H1 (cell line): ENCODE results near the gene CDC42EP3. TPM values are rescaled to one million over a fixed set of nuclear protein-coding genes. Genes with fewer than 3 reads are reported as not detected.

ENCODE experiments used
- BCL11A ChIP-seq, 2 experiments: IDR thresholded peaks; one replicate each; pipeline ENCODE4 v1.6.1; 2011; ENCODE audit warnings: low read depth in 2 of 2, low read length in 2 of 2, mild to moderate bottlenecking in 2 of 2
- CBX8 ChIP-seq: fragments of 300-800, 300-1000 bp; sonication (generic); IDR thresholded peaks from 2 replicates; pipeline ENCODE4 v1.7.1; 2016; ENCODE audit warnings: low read depth, low read length, borderline replicate concordance
- NRF1 ChIP-seq: IDR thresholded peaks from 2 replicates; pipeline ENCODE4 v1.6.1; 2011; ENCODE audit warnings: mild to moderate bottlenecking, low read depth, low read length, improper control_type of control experiment
- RBBP5 ChIP-seq: IDR thresholded peaks from 2 replicates; pipeline ENCODE4 v1.7.1; 2012; ENCODE audit warnings: low read depth, mild to moderate bottlenecking, inconsistent platforms, low read length, moderate library complexity, borderline replicate concordance
- RFX5 ChIP-seq: IDR thresholded peaks from 2 replicates; pipeline ENCODE4 v1.6.1; 2011; ENCODE audit warnings: low read depth, low read length, improper control_type of control experiment, borderline replicate concordance
- RNF2 ChIP-seq: fragments of 200-900, 300-1000 bp; sonication (generic); IDR thresholded peaks from 2 replicates; pipeline ENCODE4 v1.7.1; 2016; ENCODE audit warnings: borderline replicate concordance, low read depth, mild to moderate bottlenecking, antibody characterized with exemption, low read length; ENCODE audit not compliant: poor library complexity, severe bottlenecking; ENCODE audit errors: missing control alignments
- SIX5 ChIP-seq: IDR thresholded peaks from 2 replicates; pipeline ENCODE4 v1.6.1; 2011; ENCODE audit warnings: mild to moderate bottlenecking, low read depth, low read length
- SP4 ChIP-seq: IDR thresholded peaks from 2 replicates; pipeline ENCODE4 v1.6.1; 2012; ENCODE audit warnings: low read length, inconsistent platforms
- SRF ChIP-seq: IDR thresholded peaks from 2 replicates; pipeline ENCODE4 v1.6.1; 2011; ENCODE audit warnings: mild to moderate bottlenecking, low read depth, low read length, moderate library complexity
- ZNF274 ChIP-seq: IDR thresholded peaks from 2 replicates; pipeline ENCODE4 v1.7.0; 2012; ENCODE audit warnings: low read length, borderline replicate concordance; ENCODE audit errors: extremely low read depth
- polyA plus RNA-seq, 7 experiments: library from polyadenylated mRNA; depleted of rRNA in 3 of 7; stranded (reverse) in 5 of 7; unstranded in 2 of 7; fragments of >200 nt in 5 of 7; fragments of 200-250 nt in 2 of 7; gene quantifications; 1 replicate in 5 of 7; 2 replicates in 1 of 7; 4 replicates in 1 of 7; pipeline versions ENCODE4 v1.2.1 to v1.2.3, GENCODE V29; 2011 to 2013; ENCODE audit warnings: missing spikeins in 2 of 7, mixed read lengths in 2 of 7
- total RNA-seq: library from RNA; stranded (reverse); fragmentation: NEBNext Ultra II Directional; extraction: Animal tissue kit (Norgen Biotek cat#: 25700); gene quantifications from 2 replicates; pipeline ENCODE4 v1.2.1, GENCODE V29; 2021
- TF ChIP-seq, protein P1 (sequence below): fragments of 300-600 bp; sonication (generic); IDR thresholded peaks from 2 replicates; pipeline ENCODE4 v1.7.1; 2012; ENCODE audit warnings: low read length, moderate library complexity, mild to moderate bottlenecking, inconsistent platforms; ENCODE audit not compliant: insufficient replicate concordance

The CDC42EP3 gene
- total and polyA plus RNA-seq, 2 of the 8 experiments (the other 6 are each of a cell fraction or from before 2014, with no cell fraction given): 18.4 to 24.7 TPM

DNA sequence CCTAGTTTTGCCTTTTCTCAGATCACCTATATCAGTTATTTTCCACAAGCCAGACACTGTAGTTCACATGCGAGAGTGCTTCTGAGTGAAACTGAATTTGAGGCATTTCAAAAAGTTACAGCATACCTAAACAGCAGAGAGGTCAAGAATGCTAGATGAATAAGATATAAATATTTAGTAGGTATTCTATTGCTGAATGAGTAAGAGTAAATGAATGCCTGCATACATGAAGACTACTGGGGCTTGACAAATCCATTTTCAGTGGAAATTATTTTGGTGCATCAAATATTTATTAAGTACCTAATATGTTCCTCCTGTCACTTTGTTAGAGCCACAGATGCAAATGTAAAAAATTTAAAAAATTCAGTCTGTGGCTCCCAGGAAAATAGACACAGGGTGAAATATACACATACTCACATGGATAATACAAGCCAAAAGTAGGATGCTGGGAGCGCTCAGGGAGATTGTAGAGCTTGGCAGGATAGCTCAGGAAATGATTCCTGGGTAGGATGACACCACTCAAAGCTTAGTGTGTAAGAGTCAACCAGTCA is 27.6 kb upstream of the CDC42EP3 start (continued):
- TF ChIP-seq, protein P1, sequence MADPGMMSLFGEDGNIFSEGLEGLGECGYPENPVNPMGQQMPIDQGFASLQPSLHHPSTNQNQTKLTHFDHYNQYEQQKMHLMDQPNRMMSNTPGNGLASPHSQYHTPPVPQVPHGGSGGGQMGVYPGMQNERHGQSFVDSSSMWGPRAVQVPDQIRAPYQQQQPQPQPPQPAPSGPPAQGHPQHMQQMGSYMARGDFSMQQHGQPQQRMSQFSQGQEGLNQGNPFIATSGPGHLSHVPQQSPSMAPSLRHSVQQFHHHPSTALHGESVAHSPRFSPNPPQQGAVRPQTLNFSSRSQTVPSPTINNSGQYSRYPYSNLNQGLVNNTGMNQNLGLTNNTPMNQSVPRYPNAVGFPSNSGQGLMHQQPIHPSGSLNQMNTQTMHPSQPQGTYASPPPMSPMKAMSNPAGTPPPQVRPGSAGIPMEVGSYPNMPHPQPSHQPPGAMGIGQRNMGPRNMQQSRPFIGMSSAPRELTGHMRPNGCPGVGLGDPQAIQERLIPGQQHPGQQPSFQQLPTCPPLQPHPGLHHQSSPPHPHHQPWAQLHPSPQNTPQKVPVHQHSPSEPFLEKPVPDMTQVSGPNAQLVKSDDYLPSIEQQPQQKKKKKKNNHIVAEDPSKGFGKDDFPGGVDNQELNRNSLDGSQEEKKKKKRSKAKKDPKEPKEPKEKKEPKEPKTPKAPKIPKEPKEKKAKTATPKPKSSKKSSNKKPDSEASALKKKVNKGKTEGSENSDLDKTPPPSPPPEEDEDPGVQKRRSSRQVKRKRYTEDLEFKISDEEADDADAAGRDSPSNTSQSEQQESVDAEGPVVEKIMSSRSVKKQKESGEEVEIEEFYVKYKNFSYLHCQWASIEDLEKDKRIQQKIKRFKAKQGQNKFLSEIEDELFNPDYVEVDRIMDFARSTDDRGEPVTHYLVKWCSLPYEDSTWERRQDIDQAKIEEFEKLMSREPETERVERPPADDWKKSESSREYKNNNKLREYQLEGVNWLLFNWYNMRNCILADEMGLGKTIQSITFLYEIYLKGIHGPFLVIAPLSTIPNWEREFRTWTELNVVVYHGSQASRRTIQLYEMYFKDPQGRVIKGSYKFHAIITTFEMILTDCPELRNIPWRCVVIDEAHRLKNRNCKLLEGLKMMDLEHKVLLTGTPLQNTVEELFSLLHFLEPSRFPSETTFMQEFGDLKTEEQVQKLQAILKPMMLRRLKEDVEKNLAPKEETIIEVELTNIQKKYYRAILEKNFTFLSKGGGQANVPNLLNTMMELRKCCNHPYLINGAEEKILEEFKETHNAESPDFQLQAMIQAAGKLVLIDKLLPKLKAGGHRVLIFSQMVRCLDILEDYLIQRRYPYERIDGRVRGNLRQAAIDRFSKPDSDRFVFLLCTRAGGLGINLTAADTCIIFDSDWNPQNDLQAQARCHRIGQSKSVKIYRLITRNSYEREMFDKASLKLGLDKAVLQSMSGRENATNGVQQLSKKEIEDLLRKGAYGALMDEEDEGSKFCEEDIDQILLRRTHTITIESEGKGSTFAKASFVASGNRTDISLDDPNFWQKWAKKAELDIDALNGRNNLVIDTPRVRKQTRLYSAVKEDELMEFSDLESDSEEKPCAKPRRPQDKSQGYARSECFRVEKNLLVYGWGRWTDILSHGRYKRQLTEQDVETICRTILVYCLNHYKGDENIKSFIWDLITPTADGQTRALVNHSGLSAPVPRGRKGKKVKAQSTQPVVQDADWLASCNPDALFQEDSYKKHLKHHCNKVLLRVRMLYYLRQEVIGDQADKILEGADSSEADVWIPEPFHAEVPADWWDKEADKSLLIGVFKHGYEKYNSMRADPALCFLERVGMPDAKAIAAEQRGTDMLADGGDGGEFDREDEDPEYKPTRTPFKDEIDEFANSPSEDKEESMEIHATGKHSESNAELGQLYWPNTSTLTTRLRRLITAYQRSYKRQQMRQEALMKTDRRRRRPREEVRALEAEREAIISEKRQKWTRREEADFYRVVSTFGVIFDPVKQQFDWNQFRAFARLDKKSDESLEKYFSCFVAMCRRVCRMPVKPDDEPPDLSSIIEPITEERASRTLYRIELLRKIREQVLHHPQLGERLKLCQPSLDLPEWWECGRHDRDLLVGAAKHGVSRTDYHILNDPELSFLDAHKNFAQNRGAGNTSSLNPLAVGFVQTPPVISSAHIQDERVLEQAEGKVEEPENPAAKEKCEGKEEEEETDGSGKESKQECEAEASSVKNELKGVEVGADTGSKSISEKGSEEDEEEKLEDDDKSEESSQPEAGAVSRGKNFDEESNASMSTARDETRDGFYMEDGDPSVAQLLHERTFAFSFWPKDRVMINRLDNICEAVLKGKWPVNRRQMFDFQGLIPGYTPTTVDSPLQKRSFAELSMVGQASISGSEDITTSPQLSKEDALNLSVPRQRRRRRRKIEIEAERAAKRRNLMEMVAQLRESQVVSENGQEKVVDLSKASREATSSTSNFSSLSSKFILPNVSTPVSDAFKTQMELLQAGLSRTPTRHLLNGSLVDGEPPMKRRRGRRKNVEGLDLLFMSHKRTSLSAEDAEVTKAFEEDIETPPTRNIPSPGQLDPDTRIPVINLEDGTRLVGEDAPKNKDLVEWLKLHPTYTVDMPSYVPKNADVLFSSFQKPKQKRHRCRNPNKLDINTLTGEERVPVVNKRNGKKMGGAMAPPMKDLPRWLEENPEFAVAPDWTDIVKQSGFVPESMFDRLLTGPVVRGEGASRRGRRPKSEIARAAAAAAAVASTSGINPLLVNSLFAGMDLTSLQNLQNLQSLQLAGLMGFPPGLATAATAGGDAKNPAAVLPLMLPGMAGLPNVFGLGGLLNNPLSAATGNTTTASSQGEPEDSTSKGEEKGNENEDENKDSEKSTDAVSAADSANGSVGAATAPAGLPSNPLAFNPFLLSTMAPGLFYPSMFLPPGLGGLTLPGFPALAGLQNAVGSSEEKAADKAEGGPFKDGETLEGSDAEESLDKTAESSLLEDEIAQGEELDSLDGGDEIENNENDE: no peak
- no peak for TF ChIP-seq BCL11A (IDR thresholded peaks at IDR 0.05; ENCODE audit: low read depth in 2 of 2, low read length in 2 of 2)
- no peak for TF ChIP-seq RBBP5
- no peak for TF ChIP-seq RNF2
- no peak for TF ChIP-seq NRF1
- TF ChIP-seq SRF: no peak
- no peak for TF ChIP-seq SP4
- no peak for TF ChIP-seq ZNF274
- no peak for TF ChIP-seq RFX5
- TF ChIP-seq SIX5: no peak
- TF ChIP-seq CBX8: no peak
